GM21576 (cell line): ENCODE measurements around the gene RTRAF.
A peak's percentile ranks its signal among the peaks of the same experiment; 100 is the strongest.

ENCODE experiments used
- ATAC-seq: cut with Tn5 transposase; IDR thresholded peaks from one replicate; pipeline ENCODE4 v1.9.1; 2021; ENCODE audit warnings: mild to moderate bottlenecking, moderate library complexity; ENCODE audit not compliant: unreplicated experiment

RTRAF gene

GRCh38 chr14:51989293-51990234 lies at the start of gene RTRAF:
RTRAF (plus strand) TSS chr14:51989546; CDS start chr14:51989640, 94 bp downstream.
- peak; percentile 95 for ATAC-seq

GRCh38 chr14:51939755-51940301 lies 49.5 kb upstream of the RTRAF start:
- ATAC-seq: no peak

DNA sequence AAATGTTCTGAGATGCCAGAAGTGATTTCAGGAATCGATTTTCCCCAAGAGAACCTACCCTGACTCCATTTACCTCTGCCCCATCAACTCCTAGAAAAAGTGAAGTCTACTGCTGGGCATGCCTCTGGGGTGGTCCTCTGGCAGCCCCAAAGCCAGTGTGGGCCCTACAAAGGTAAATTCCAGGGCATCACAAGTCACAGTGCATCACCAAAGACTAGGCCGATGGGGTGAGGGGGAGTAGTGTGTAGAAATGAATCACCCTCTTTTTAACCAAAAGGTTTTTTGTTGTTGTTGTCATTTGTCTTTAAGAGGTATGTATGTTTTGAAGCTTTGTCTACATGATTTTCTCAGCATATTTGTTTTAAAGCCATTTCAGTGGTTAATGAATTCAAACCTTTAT lies 46.4 kb upstream of the RTRAF start:
- no peak for ATAC-seq

DNA sequence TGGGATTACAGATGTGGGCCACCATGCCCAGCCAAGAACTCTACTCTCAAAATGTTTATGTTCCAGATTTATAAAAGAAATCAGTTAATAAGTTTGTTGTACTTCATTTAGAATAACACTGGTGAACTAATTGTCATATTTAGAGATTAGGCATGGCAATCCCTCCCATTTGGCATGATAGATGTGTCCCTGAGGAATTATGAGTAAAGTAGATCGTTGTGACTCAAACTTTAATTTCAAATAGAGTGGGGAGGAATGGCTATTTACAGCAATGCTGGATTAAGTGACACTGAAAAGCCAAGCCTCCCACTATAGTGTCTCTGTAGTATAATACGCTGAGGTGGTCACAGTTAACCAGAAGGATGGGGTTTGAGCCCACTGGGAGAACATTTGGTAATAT lies 39.3 kb upstream of the RTRAF start:
- no peak for ATAC-seq

- ATAC-seq: no peak
Measured at GRCh38 chr14:51951656-51952055, 37.7 kb upstream of the RTRAF start.

DNA sequence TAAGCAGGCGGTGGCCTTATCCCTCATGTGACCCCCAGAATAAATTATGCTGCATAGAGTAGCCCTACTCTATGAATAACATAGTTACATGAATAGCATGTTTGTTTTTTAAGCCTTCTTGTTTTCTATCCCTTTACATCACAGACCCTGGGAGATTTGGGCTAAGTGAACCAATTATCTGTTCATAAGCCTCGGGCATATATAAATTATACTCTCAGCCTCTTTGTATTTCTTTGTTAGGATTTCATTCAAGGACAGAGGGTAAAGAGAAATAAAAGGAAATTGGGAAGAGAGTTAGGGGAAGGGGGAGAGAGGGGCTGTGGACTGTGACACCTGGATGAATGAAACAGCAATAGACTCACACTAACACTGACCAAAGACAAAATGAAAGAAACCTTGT lies 35.3 kb upstream of the RTRAF start:
- ATAC-seq: no peak

DNA sequence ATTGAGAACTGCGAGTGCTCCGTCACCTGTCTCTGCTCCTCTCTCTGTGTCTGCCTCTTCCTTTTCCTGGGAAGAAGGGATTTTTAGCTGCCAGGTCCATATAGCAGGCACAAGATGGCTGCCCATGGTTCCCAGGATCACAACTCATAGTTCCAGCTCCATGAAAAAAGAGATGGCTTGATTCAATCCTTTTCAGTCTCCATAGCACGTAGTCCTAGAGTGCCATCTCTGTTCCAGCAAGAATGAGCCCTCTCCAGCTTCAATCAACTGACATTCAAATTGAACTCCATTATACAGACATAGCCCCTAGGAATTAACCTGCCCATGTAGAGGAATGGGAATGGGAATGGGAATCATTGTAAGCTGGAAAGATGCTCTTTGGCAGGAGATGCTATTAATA lies 34.7 kb upstream of the RTRAF start:
- no peak for ATAC-seq

DNA sequence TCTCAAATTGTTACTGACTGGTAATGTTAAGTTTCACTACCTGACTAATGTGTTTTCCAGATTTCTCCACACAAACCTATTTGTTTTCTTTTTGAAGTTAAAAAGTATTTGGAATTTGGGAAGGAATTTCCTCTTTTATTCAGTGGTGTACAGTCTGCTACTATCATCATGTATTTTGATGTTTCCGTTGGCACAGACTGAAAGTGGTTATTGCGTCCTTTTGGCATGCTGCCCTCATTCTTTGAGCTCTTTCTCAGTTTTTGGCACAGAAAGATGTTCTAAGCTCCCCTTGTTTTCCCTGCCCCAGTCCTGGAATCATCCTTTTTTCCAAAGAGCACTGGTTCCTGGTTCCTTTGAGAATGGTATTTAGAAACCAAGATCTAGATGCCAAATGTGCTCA lies 31.4 kb upstream of the RTRAF start:
- ATAC-seq: no peak

DNA sequence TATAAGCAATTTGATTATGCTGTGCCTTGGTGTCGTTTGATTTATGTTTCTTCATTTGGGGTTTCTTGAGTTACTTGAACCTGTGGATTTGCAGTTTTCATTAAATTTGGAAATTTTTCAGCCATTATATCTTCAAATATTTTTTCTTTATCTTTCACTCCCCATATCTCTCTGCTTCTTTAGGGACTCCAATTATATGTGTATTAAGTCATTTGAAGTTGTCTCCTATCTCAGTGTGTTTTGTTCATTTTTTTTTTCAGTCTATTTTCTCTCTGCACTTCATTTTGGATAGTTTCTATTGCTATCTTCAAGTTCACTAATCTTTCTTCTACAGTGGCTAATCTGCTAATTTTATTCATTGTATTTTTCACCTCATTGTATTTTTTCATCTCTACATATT lies 29.4 kb upstream of the RTRAF start:
- no peak for ATAC-seq

- ATAC-seq: no peak
Measured at GRCh38 chr14:51960866-51961265, 28.5 kb upstream of the RTRAF start.

DNA sequence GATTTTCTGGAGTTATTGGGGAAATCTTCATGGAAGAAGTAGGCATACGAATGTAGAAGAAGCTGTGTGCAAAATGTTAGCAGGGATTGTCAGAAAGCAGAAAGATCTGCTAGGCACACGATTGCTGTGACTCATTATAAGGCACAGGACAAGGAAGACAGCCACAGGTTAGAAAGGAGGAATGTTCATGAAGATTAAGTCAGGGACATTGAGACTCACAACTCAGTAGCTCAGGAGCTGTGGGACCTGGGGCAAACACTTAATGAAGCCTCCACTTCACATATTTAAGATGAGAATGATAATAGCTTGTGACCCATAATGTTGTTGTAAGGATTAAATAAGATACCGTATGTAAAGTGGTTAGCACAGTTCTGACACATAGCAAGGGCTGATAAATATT lies 26.6 kb upstream of the RTRAF start:
- ATAC-seq: no peak

DNA sequence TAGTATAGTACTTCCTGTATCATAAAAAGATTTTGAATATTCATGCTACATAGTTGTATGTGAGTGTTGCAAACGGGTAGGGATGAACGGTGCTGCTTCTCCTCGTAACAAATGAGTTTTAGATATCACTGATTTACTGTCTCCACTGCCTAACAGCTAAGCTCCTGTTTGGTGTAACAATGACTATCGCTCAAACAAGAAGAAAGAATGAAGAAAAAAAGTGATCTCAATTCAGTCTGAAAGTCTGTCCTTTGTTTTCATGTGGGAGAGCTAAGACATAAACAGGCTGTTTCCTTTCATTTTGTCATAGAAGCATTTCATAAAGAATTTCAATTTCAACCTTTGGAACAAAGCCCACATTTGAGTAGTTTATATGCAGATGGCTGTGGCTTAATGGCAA lies 26.1 kb upstream of the RTRAF start:
- ATAC-seq: no peak

DNA sequence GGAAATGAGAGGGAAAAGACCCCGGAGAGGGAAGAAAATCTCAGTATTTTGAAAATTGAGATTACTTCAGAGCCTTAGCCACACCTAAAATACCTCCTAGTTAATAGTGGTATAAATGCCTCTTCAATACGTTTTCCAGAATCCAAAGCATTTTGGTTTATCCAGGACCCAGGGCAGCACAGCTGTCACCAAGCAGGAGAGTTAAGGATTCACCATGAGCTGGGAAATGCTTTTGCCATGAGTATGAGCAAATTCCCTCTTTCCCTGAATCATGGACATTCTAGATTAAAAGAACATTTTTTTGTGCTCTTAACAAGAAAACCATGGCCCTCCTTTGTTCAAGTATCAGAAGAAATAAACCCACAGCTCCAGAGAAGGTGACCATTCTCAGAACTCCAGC lies 21.8 kb upstream of the RTRAF start:
- ATAC-seq: no peak

GRCh38 chr14:51969852-51970540 lies 19.4 kb upstream of the RTRAF start:
- ATAC-seq: no peak

- ATAC-seq: no peak
Measured at GRCh38 chr14:51972566-51972965, 16.8 kb upstream of the RTRAF start.

- no peak for ATAC-seq
Measured at GRCh38 chr14:51977075-51977474, 12.3 kb upstream of the RTRAF start.

DNA sequence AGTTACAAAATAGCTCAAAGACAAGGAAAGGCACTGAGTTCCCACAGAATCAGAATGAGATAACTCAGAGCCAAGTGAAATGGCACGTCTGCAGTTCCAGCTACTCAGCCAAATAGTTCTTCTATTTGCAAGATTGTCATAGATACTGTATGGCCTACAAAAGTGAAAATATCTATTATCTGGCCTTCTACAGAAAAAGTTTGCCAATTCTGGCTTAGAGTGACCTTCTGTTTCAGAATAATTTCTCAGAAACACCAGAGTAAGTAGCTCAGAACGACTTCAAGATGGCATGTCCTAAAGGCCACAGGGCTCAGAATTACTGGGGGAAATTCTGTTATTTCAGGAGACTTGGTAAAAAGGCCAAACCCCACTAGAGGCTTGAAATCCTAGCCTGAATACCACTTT lies 10.7 kb upstream of the RTRAF start:
- ATAC-seq: no peak

GRCh38 chr14:51979088-51979709 lies 10.1 kb upstream of the RTRAF start:
- no peak for ATAC-seq

GRCh38 chr14:51981218-51981854 lies 8.0 kb upstream of the RTRAF start:
- peak; percentile 49 for ATAC-seq

- ATAC-seq: no peak
Measured at GRCh38 chr14:51988221-51988620, 1.1 kb upstream of the RTRAF start.

DNA sequence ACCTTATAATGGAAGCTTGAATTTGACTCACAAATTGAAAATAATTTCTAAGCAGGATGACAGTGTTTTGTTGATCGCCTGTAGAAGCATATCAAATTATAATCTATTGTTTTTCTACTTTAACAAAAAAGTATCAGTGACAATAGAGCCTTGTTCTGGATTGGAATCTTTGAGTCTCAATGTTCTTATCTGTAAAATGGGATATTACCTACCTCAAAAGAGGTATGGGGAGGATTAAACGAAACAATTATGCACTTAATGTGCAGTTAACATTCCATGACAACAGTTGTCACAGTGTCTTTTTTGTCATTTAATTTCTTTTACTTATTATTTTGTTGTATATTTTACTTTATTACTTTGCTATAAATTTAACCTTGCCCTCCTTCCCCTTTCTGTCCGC lies 1.1 kb downstream of the RTRAF start:
- no peak for ATAC-seq
